Hematopoietic multipotent progenitor cell (in vitro differentiated cells): Measurements from ENCODE around the gene CHP1. TPM values are rescaled to one million over a fixed set of nuclear protein-coding genes. Genes with fewer than 3 reads are reported as not detected.
"Not testable (repeated sequence)": the region's sequence is repeated elsewhere in the genome, so short reads cannot be mapped to it uniquely, and the experiment has no call there.

Source experiments
- DNase-seq, 3 donors: peaks; one replicate each; pipeline ENCODE4 v3.0.0-alpha.2; 2011 to 2015; ENCODE audit warnings: low read depth in 2 of 3, low spot score in 2 of 3
- total RNA-seq: library from RNA; depleted of rRNA; stranded (reverse); fragments of >200 nt; gene quantifications from one replicate; pipeline ENCODE4 v1.2.3, GENCODE V29; 2012

Gene CHP1
- 45.8 TPM for total RNA-seq

DNA sequence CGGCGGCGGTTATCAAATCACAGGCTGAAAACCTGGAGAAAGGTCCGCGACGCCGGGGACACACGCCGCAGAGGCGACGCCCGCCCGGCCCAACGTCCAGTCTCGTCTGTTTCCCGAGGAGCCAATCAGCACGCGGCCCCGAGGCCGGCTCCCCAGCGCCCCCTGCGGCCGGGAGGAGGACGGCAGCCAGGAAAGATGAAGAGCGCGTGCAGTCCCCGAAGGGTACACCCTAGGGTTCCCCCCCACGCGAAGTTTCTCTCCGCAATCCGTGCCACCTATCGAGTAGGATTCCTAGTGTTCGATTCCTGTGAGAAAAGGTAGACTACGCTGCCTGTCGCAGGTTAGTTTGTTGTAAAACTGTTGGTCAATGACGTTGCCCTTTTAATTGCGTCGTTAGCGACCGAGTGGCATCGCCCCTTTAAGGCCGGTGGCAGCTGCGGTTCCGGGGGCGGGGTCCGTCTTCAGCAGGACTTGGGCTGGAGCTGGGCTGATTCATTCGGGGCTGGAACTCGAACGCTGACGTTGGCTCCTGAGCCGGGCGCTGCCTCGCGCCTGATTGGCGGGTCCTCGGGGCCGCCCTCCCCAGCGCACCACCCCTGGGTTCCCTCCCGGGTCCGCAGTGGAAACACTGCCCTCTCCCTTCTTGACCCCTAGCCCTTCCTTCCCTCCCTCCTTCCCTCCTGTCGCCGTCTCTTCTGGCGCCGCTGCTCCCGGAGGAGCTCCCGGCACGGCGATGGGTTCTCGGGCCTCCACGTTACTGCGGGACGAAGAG, at the start of gene CHP1, which contains the start of gene EXD1:
Gene CHP1, plus strand, starts transcription at position 619 of the 772 bp plus-strand sequence. Its CDS starts 115 bp downstream, at position 734.
Gene EXD1, minus strand, starts transcription at position 108 of the 772 bp plus-strand sequence. CDS start 4,182 bp downstream, outside the sequence.
- peak; percentile 84 to 97 (median 97) for DNase-seq

GRCh38 chr15:41182266-41182665, 48.8 kb upstream of the CHP1 start:
- DNase-seq = no peak

GRCh38 chr15:41183581-41183980, 47.5 kb upstream of the CHP1 start:
- no peak for DNase-seq

GRCh38 chr15:41194444-41194843, 36.6 kb upstream of the CHP1 start:
- no peak for DNase-seq

DNA sequence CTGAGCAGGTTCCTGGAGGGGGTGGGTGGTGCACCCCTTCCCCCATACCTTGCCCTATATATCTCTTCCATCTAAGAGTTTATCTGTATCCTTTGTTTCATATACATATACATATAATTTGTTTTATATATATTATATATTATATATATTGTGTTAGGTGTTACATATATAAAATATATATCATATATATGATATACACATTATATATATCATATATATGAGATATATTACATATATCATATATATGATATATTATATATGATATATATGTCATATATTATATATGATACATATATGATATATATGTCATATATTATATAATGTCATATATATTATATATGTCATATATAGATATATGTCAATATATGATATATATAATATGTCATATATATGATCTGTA, 31.6 kb upstream of the CHP1 start:
- DNase-seq = no peak

DNA sequence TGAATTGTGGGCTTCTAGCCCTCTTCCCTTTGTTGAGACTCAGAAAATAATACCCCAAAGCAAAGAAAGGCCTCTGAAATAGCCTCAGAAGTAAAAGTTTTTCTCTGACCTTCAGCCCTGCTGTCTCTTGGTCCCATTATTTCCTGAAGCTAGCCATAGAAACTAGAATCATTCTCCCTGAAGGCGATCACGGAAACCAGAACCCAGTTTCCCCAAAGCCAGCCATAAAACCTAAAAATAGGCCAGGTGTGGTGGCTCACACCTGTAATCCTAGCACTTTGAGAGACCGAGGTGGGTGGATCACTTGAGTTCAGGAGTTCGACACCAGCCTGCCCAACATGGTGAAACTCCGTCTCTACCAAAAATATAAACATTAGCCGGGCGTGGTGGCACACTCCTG, 27.7 kb upstream of the CHP1 start:
- DNase-seq = no peak

DNA sequence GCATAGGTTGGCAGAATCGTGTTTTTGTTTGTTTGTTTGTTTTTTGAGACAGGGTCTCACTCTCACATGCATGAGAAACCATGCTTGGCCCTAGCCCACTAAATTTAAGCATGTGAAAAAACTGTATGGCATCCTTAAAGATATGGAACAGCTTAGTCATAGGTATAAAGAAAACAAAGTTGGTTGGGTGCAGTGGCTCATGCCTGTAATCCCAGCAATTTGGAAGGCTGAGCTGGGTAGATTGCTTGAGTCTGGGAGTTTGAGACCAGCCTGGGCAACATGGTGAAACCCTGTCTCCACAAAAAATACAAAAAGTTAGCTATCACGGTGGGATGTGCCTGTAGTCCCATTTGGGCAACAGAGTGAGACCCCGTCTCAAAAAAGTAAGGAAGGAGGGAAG, 25.8 kb upstream of the CHP1 start:
- no peak for DNase-seq

DNA sequence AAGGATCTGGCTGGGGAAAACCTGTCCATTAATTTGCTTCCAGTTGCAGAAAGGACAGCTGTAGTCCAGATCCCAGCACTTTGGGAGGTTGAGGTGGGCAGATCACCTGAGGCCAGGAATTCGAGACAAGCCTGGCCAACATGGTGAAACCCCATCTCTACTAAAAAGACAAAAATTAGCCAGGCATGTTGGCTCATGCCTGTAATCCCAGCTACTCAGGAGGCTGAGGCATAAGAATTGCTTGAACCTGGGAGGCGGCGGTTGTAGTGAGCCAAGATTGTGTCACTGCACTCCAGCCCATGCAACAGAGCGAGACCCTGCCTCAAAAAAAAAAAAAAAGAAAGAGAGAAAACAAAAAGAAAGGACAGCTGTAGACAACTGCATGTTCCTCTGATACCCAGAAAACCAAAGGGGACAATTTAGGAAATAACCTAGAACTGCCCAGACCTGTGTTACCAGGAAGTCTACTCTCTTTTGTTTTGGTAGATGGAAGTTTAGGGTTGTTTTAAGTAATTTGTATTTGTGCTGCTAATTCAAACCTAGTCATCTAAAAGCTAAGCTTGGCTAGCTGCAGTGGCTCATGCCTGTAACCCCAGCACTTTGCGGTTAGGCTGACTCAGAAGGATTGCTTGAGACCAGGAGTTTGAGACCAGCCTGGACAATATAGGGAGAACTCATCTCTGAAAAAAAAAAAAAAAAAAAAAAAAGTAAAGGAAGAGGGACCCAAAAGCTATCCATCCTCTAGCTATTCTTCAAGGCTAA, 23.2 kb upstream of the CHP1 start:
- DNase-seq = no peak

- DNase-seq = no peak
Observed at GRCh38 chr15:41215708-41216107, 15.4 kb upstream of the CHP1 start.

DNA sequence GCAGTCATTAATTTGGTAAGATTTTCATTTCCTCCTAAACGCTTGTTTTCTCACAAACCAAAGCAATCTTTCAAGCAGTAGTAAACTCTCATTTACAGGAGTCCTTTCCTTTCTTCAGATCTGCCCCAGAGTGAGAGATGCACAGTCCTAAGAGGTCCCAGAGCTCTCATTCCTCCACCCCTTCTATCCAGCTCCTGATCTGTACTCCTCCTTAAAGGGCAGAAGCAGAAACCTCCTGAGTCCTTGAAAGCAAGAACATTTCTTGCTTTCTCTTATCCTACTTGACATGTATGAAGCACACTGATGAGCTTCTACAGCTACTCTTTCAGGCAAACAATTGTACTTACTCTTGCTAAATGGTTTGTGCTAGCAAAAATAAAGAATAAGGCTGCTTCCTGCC, 12.2 kb upstream of the CHP1 start:
- no peak for DNase-seq

DNA sequence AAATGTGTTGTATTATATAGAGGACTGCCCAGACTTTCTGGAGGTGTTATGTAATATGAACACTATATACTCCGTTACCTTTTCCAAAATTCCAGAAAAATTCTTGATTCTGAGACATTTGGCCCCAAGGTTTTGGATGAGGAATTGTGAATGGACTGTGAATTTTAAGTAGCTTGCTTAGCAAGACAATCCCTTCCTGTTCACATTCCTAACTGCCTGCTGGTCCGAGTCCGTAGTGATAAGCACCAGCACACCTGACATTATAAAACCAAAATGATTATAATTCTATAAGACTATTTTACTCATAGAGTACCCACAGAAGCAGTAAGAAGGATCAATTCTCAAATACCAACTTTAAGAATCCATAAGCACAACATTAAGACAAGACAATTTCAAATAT, 11.7 kb upstream of the CHP1 start:
- no peak for DNase-seq

GRCh38 chr15:41230345-41230649, 771 bp upstream of the CHP1 start:
- DNase-seq = no peak

- DNase-seq = peak in 1 of 3 donors; percentile 13
Observed at GRCh38 chr15:41231422-41232226, 556 bp downstream of the CHP1 start.

- DNase-seq = no peak
Observed at GRCh38 chr15:41233367-41233771, 2.3 kb downstream of the CHP1 start.

- DNase-seq = not testable (repeated sequence)
Observed at GRCh38 chr15:41235228-41235627, 4.2 kb downstream of the CHP1 start.

- DNase-seq = no peak
Observed at GRCh38 chr15:41235929-41236328, 4.9 kb downstream of the CHP1 start.

GRCh38 chr15:41238100-41238499, 7.0 kb downstream of the CHP1 start:
- no peak for DNase-seq

- DNase-seq = peak in 2 of 3 donors; percentile 53 to 72
Observed at GRCh38 chr15:41241221-41241964, 10.3 kb downstream of the CHP1 start.

- DNase-seq = not testable (repeated sequence)
Observed at GRCh38 chr15:41250745-41251144, 19.7 kb downstream of the CHP1 start.

- DNase-seq = no peak
Observed at GRCh38 chr15:41251411-41251810, 20.3 kb downstream of the CHP1 start.

GRCh38 chr15:41254560-41254959, 23.5 kb downstream of the CHP1 start:
- DNase-seq = no peak
